ENCODE data around the gene TDRD5.

TDRD5 gene

GRCh38 chr1:179708434-179709195, 117.0 kb downstream of the TDRD5 start:
- Histone ChIP-seq H3K27ac (ENCODE audit: low read depth, low read length) (no peak overlapping the region), H3K4me1 (ENCODE audit: control insufficient read depth, insufficient read depth, low read length) (no peaks in the 10 kb centered on the region), H3K27me3 (ENCODE audit: control insufficient read depth, insufficient read depth, low read length) (no peaks in the 10 kb centered on the region), H3K9me3 (ENCODE audit: control insufficient read depth, insufficient read depth, low read length) (no peaks in the 10 kb centered on the region), H3K36me3 (ENCODE audit: control insufficient read depth, insufficient read depth, low read length) (no peaks in the 10 kb centered on the region), H3K9ac (ENCODE audit: low read depth, low read length) (no peak overlapping the region), H3K4me3 (ENCODE audit: low read depth, low read length) (no peak overlapping the region)

- Histone ChIP-seq H3K9me3 (ENCODE audit: control insufficient read depth, insufficient read depth, low read length) (0 out of 2 replicates have a peak, but pooled peaks cover 3% of the 10 kb centered on the region), H3K9ac (ENCODE audit: low read depth, low read length) (no peak overlapping the region), H3K27ac (ENCODE audit: low read depth, low read length) (no peak overlapping the region), H3K4me3 (ENCODE audit: low read depth, low read length) (no peak overlapping the region), H3K4me1 (ENCODE audit: control insufficient read depth, insufficient read depth, low read length) (no peaks in the 10 kb centered on the region), H3K36me3 (ENCODE audit: control insufficient read depth, insufficient read depth, low read length) (no peaks in the 10 kb centered on the region), H3K27me3 (ENCODE audit: control insufficient read depth, insufficient read depth, low read length) (no peaks in the 10 kb centered on the region)
These were observed 118.3 kb downstream of the TDRD5 start for GRCh38 chr1:179709841-179710329.

GRCh38 chr1:179714159-179714558, 122.5 kb downstream of the TDRD5 start:
- no peak overlapping the region for H3K27ac ChIP-seq (ENCODE audit: low read depth, low read length)
- H3K9ac ChIP-seq (ENCODE audit: low read depth, low read length): no peak overlapping the region
- no peaks in the 10 kb centered on the region for H3K27me3 ChIP-seq (ENCODE audit: control insufficient read depth, insufficient read depth, low read length)
- H3K4me1 ChIP-seq (ENCODE audit: control insufficient read depth, insufficient read depth, low read length): no peaks in the 10 kb centered on the region
- H3K36me3 ChIP-seq (ENCODE audit: control insufficient read depth, insufficient read depth, low read length): no peaks in the 10 kb centered on the region
- H3K9me3 ChIP-seq (ENCODE audit: control insufficient read depth, insufficient read depth, low read length): 0 out of 2 replicates have a peak, but pooled peaks cover 6% of the 10 kb centered on the region
- no peak overlapping the region for H3K4me3 ChIP-seq (ENCODE audit: low read depth, low read length)

GRCh38 chr1:179714623-179715022, 123.0 kb downstream of the TDRD5 start:
- H3K4me1 ChIP-seq (ENCODE audit: control insufficient read depth, insufficient read depth, low read length): no peaks in the 10 kb centered on the region
- H3K9ac ChIP-seq (ENCODE audit: low read depth, low read length): no peak overlapping the region
- H3K36me3 ChIP-seq (ENCODE audit: control insufficient read depth, insufficient read depth, low read length): no peaks in the 10 kb centered on the region
- H3K27me3 ChIP-seq (ENCODE audit: control insufficient read depth, insufficient read depth, low read length): no peaks in the 10 kb centered on the region
- 0 out of 2 replicates have a peak, but pooled peaks cover 8% of the 10 kb centered on the region for H3K9me3 ChIP-seq (ENCODE audit: control insufficient read depth, insufficient read depth, low read length)
- H3K4me3 ChIP-seq (ENCODE audit: low read depth, low read length): no peak overlapping the region
- H3K27ac ChIP-seq (ENCODE audit: low read depth, low read length): no peak overlapping the region

GRCh38 chr1:179719272-179719671, 127.6 kb downstream of the TDRD5 start:
- H3K4me1 ChIP-seq (ENCODE audit: control insufficient read depth, insufficient read depth, low read length): no peaks in the 10 kb centered on the region
- H3K9me3 ChIP-seq (ENCODE audit: control insufficient read depth, insufficient read depth, low read length): peaks cover 8% of the 10 kb centered on the region; the same call in 1 of the 2 replicates
- H3K27me3 ChIP-seq (ENCODE audit: control insufficient read depth, insufficient read depth, low read length): no peaks in the 10 kb centered on the region
- no peaks in the 10 kb centered on the region for H3K36me3 ChIP-seq (ENCODE audit: control insufficient read depth, insufficient read depth, low read length)
- H3K27ac ChIP-seq (ENCODE audit: low read depth, low read length): no peak overlapping the region
- H3K4me3 ChIP-seq (ENCODE audit: low read depth, low read length): no peak overlapping the region
- no peak overlapping the region for H3K9ac ChIP-seq (ENCODE audit: low read depth, low read length)

- Histone ChIP-seq H3K27ac (ENCODE audit: low read depth, low read length) (no peak overlapping the region), H3K9ac (ENCODE audit: low read depth, low read length) (no peak overlapping the region), H3K4me1 (ENCODE audit: control insufficient read depth, insufficient read depth, low read length) (peaks cover 9% of the 10 kb centered on the region), H3K9me3 (ENCODE audit: control insufficient read depth, insufficient read depth, low read length) (no peaks in the 10 kb centered on the region), H3K27me3 (ENCODE audit: control insufficient read depth, insufficient read depth, low read length) (no peaks in the 10 kb centered on the region), H3K36me3 (ENCODE audit: control insufficient read depth, insufficient read depth, low read length) (no peaks in the 10 kb centered on the region), H3K4me3 (ENCODE audit: low read depth, low read length) (no peak overlapping the region)
These were observed 136.6 kb downstream of the TDRD5 start for GRCh38 chr1:179728271-179728670.

- no peak overlapping the region for H3K27ac ChIP-seq (ENCODE audit: low read depth, low read length)
- H3K27me3 ChIP-seq (ENCODE audit: control insufficient read depth, insufficient read depth, low read length): no peaks in the 10 kb centered on the region
- peaks cover 9% of the 10 kb centered on the region for H3K4me1 ChIP-seq (ENCODE audit: control insufficient read depth, insufficient read depth, low read length)
- no peak overlapping the region for H3K9ac ChIP-seq (ENCODE audit: low read depth, low read length)
- no peaks in the 10 kb centered on the region for H3K36me3 ChIP-seq (ENCODE audit: control insufficient read depth, insufficient read depth, low read length)
- no peak overlapping the region for H3K4me3 ChIP-seq (ENCODE audit: low read depth, low read length)
- H3K9me3 ChIP-seq (ENCODE audit: control insufficient read depth, insufficient read depth, low read length): no peaks in the 10 kb centered on the region
These were observed 138.2 kb downstream of the TDRD5 start for GRCh38 chr1:179729881-179730280.

- no peaks in the 10 kb centered on the region for H3K27me3 ChIP-seq (ENCODE audit: control insufficient read depth, insufficient read depth, low read length)
- no peak overlapping the region for H3K4me3 ChIP-seq (ENCODE audit: low read depth, low read length)
- no peak overlapping the region for H3K9ac ChIP-seq (ENCODE audit: low read depth, low read length)
- no peak overlapping the region for H3K27ac ChIP-seq (ENCODE audit: low read depth, low read length)
- H3K9me3 ChIP-seq (ENCODE audit: control insufficient read depth, insufficient read depth, low read length): no peaks in the 10 kb centered on the region
- H3K36me3 ChIP-seq (ENCODE audit: control insufficient read depth, insufficient read depth, low read length): no peaks in the 10 kb centered on the region
- peaks cover 9% of the 10 kb centered on the region for H3K4me1 ChIP-seq (ENCODE audit: control insufficient read depth, insufficient read depth, low read length)
These were observed 140.0 kb downstream of the TDRD5 start for GRCh38 chr1:179731643-179732042.
